NCI-H524 treated with DMSO at 0.1 percent for 48 hours (cell line): Measurements from ENCODE around the gene MYMK.

Experiments used
- DNase-seq: peaks from one replicate; lab custom pipeline; 2025; lab: John Stamatoyannopoulos, UW

The MYMK gene

GRCh38 chr9:133518706-133519449, 5.9 kb downstream of the MYMK start:
- no peak for DNase-seq

- no peak for DNase-seq
These were observed 6.6 kb downstream of the MYMK start for GRCh38 chr9:133518200-133518599.

GRCh38 chr9:133517711-133518110, 7.0 kb downstream of the MYMK start:
- DNase-seq = no peak

GRCh38 chr9:133516961-133517350, 7.8 kb downstream of the MYMK start:
- no peak for DNase-seq

GRCh38 chr9:133516256-133516960, 8.4 kb downstream of the MYMK start:
- DNase-seq = no peak

- no peak for DNase-seq
These were observed 9.0 kb downstream of the MYMK start for GRCh38 chr9:133515615-133516255.

- DNase-seq = no peak
These were observed 9.5 kb downstream of the MYMK start for GRCh38 chr9:133515240-133515610.

GRCh38 chr9:133514460-133515239, 10.1 kb downstream of the MYMK start:
- DNase-seq = no peak

GRCh38 chr9:133513214-133514100, 11.3 kb downstream of the MYMK start:
- DNase-seq = no peak

- no peak for DNase-seq
These were observed 12.2 kb downstream of the MYMK start for GRCh38 chr9:133512253-133513213.

GRCh38 chr9:133511607-133512006, 13.2 kb downstream of the MYMK start:
- no peak for DNase-seq

- DNase-seq = no peak
These were observed 13.7 kb downstream of the MYMK start for GRCh38 chr9:133510926-133511505.

GRCh38 chr9:133509179-133510083, 15.3 kb downstream of the MYMK start:
- no peak for DNase-seq

GRCh38 chr9:133508046-133508445, 16.7 kb downstream of the MYMK start:
- no peak for DNase-seq

GRCh38 chr9:133507246-133507965, 17.4 kb downstream of the MYMK start:
- no peak for DNase-seq

- DNase-seq = no peak
These were observed 18.1 kb downstream of the MYMK start for GRCh38 chr9:133506653-133507038.

- DNase-seq = no peak
These were observed 18.7 kb downstream of the MYMK start for GRCh38 chr9:133505901-133506652.
